Osteoblast (primary cell): Measurements from ENCODE around the gene IFT80. TPM values are rescaled to one million over a fixed set of nuclear protein-coding genes. Genes with fewer than 3 reads are reported as not detected.
A peak's percentile ranks its signal among the peaks of the same experiment; 100 is the strongest.

ENCODE experiments used
- DNase-seq: peaks from one replicate; pipeline ENCODE4 v3.0.0; 2011; ENCODE audit warnings: low spot score, mixed read lengths; ENCODE audit not compliant: insufficient read length; ENCODE audit errors: missing footprints
- H2AFZ ChIP-seq: 2 replicates; pipeline ENCODE4 v1.6.0; 2011; ENCODE audit warnings: mild to moderate bottlenecking, low read length
- H3K27ac ChIP-seq: 2 replicates; pipeline ENCODE4 v1.5.1; 2011; ENCODE audit warnings: mild to moderate bottlenecking, low read depth, low read length, moderate library complexity
- H3K27me3 ChIP-seq: 2 replicates; pipeline ENCODE4 v1.6.0; 2012; ENCODE audit warnings: mild to moderate bottlenecking, control low read depth, inconsistent platforms, low read length, moderate library complexity; ENCODE audit not compliant: insufficient read depth
- H3K36me3 ChIP-seq: 2 replicates; pipeline ENCODE4 v1.5.1; 2011; ENCODE audit warnings: mild to moderate bottlenecking, low read length, control low read depth, moderate library complexity; ENCODE audit not compliant: insufficient read depth
- H3K4me1 ChIP-seq: 2 replicates; pipeline ENCODE4 v1.5.1; 2011; ENCODE audit warnings: mild to moderate bottlenecking, low read length, control low read depth, moderate library complexity; ENCODE audit not compliant: insufficient read depth
- H3K4me2 ChIP-seq: 2 replicates; pipeline ENCODE4 v1.6.0; 2011; ENCODE audit warnings: mild to moderate bottlenecking, low read length; ENCODE audit not compliant: insufficient read depth
- H3K4me3 ChIP-seq: fragments of 200-600 bp; sonication (generic); 3 replicates; pipeline ENCODE4 v1.5.1; 2012; ENCODE audit warnings: mild to moderate bottlenecking, low read length, inconsistent platforms; ENCODE audit not compliant: insufficient read depth
- H3K79me2 ChIP-seq: 2 replicates; pipeline ENCODE4 v1.6.0; 2012; ENCODE audit warnings: mild to moderate bottlenecking, low read length, control low read depth, inconsistent platforms; ENCODE audit not compliant: insufficient read depth
- H3K9me3 ChIP-seq: 2 replicates; pipeline ENCODE4 v1.5.1; 2011; ENCODE audit warnings: low read depth, low read length, control low read depth
- H4K20me1 ChIP-seq: 2 replicates; pipeline ENCODE4 v1.6.0; 2012; ENCODE audit warnings: mild to moderate bottlenecking, low read length, control low read depth; ENCODE audit not compliant: insufficient read depth
- total RNA-seq: library from RNA; depleted of rRNA; stranded (reverse); fragments of >200 nt; gene quantifications from 2 replicates; pipeline ENCODE4 v1.2.3, GENCODE V29; 2012
- TF ChIP-seq, protein P1 (sequence below): IDR thresholded peaks from 2 replicates; pipeline ENCODE4 v1.5.1; 2011; ENCODE audit warnings: mild to moderate bottlenecking, low read depth, low read length, moderate library complexity; ENCODE audit errors: extremely low read depth

IFT80 gene
- total RNA-seq, 1 donor = 63.0 TPM

DNA sequence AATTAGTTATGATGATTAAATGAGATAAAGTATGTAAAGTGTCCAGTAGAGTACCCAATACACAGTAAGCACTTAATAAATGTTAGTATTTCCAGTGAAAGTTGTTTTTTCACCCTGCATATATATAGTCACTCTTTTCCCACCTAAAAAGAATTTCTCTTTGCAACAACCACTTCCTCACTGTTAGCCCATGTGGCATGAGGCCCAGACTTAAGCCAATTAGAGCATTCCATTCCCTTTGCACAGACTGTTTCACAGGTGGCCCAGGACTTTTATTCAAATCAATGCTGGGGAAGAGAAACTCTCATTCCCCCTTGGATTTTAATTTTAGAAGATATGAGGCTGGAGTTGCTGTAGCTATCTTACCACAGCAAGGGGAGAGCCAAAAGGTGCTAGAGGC, 3.7 kb downstream of the IFT80 start:
- peak overlapping the region; percentile 17 for H3K27ac ChIP-seq
- H2AFZ ChIP-seq = no peak overlapping the region

DNA sequence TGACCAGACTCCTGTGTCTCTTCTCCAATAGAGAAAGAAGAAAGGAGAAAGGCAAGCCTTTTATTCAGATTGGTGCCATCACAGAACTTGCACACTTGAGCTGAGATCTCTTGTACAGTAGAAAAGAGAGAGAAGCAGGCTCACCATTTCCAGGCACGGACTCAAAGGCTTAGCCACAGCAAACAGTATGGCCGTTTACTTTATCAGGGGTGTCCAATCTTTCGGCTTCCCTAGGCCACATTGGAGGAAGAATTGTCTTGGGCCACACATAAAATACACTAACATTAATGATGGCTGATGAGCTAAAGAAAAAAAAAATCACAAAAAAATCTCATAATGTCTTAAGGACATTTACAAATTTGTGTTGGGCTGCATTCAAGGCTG, 5.0 kb downstream of the IFT80 start:
- Histone ChIP-seq H3K79me2 (peaks cover 73% of the 10 kb centered on the region), H3K4me3 (no peak overlapping the region), H3K27me3 (no peaks in the 10 kb centered on the region), H3K9me3 (no peaks in the 10 kb centered on the region), H2AFZ (no peak overlapping the region), H3K4me2 (no peak overlapping the region), H4K20me1 (peaks cover 4% of the 10 kb centered on the region), H3K4me1 (peaks cover 17% of the 10 kb centered on the region), H3K36me3 (peaks cover 5% of the 10 kb centered on the region), H3K27ac (no peak overlapping the region)
- TF ChIP-seq, protein P1, sequence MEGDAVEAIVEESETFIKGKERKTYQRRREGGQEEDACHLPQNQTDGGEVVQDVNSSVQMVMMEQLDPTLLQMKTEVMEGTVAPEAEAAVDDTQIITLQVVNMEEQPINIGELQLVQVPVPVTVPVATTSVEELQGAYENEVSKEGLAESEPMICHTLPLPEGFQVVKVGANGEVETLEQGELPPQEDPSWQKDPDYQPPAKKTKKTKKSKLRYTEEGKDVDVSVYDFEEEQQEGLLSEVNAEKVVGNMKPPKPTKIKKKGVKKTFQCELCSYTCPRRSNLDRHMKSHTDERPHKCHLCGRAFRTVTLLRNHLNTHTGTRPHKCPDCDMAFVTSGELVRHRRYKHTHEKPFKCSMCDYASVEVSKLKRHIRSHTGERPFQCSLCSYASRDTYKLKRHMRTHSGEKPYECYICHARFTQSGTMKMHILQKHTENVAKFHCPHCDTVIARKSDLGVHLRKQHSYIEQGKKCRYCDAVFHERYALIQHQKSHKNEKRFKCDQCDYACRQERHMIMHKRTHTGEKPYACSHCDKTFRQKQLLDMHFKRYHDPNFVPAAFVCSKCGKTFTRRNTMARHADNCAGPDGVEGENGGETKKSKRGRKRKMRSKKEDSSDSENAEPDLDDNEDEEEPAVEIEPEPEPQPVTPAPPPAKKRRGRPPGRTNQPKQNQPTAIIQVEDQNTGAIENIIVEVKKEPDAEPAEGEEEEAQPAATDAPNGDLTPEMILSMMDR = no peak
- DNase-seq = no peak

More for the DNA sequence above, 3.7 kb downstream of the IFT80 start:
- Histone ChIP-seq H3K36me3 (peaks cover 5% of the 10 kb centered on the region), H3K27me3 (no peaks in the 10 kb centered on the region), H3K9me3 (no peaks in the 10 kb centered on the region), H3K4me2 (peak overlapping the region; percentile 21), H3K4me1 (peaks cover 17% of the 10 kb centered on the region), H4K20me1 (peaks cover 4% of the 10 kb centered on the region), H3K4me3 (no peak overlapping the region), H3K79me2 (peaks cover 78% of the 10 kb centered on the region)
- TF ChIP-seq, protein P1 = no peak
- DNase-seq = peak; percentile 87

DNA sequence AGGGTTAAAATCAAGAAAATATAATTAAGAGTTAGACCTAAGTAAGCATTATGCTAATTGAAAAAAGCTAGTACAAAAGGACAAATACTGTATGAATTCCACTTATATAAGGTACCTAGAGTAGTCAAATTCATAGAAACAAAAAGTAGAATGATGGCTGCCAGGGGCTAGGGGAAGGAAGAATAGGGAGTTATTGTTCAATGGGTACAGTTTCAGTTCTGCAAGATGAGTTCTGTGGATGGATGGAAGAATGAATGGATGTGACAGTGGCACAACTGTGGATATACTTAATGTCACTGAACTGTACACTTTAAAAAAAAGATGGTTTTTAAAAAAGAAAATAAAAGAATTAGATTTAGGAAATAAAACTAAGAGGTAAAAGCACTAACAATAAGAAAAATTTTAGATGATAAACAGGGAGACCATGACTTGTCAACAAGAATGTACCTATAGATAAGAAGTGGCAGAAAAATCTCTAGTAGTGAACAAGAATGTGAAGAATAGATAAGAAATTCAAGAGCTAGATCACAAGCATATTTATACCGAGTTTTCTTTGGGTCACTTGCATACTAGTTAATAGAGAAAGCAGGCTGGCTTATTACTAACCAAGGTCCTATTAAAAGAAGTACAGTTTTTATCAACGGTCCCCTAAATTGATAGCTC, 5.5 kb downstream of the IFT80 start:
- Histone ChIP-seq H3K79me2 (peaks cover 68% of the 10 kb centered on the region), H3K4me1 (peaks cover 15% of the 10 kb centered on the region), H2AFZ (no peak overlapping the region), H3K36me3 (peaks cover 5% of the 10 kb centered on the region), H3K27me3 (no peaks in the 10 kb centered on the region), H3K4me3 (no peak overlapping the region), H3K9me3 (no peaks in the 10 kb centered on the region), H3K4me2 (no peak overlapping the region), H4K20me1 (peaks cover 4% of the 10 kb centered on the region), H3K27ac (no peak overlapping the region)
- DNase-seq = no peak
- TF ChIP-seq, protein P1 = no peak

DNA sequence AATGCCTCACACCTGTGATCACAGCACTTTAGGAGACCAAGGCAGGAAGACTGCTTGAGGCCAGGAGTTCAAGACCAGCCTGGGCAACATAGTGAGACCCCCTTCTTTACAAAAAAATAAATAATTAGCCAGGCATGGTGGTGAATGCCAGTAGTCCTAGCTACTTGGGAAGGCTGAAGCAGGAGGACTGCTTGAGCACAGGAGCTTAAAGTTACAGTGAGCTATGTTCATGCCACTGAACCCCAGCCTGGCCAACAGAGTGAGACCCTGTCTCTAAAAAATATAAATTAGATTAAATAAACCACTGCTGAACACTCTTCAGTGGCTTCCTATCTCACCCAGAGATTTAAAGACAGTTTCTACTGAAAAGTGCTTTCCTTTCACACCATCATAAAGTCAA, 6.2 kb downstream of the IFT80 start:
- Histone ChIP-seq H3K4me2 (no peak overlapping the region), H2AFZ (no peak overlapping the region), H3K9me3 (no peaks in the 10 kb centered on the region), H4K20me1 (peaks cover 4% of the 10 kb centered on the region), H3K79me2 (peaks cover 63% of the 10 kb centered on the region), H3K27ac (no peak overlapping the region), H3K27me3 (no peaks in the 10 kb centered on the region), H3K4me1 (peaks cover 9% of the 10 kb centered on the region), H3K36me3 (peaks cover 5% of the 10 kb centered on the region), H3K4me3 (no peak overlapping the region)
- DNase-seq = no peak
- TF ChIP-seq, protein P1 = no peak
